Measurements from ENCODE around the gene GALNTL6.
"Not testable (repeated sequence)": the region's sequence is repeated elsewhere in the genome, so short reads cannot be mapped to it uniquely, and the experiment has no call there.

GALNTL6 gene

GRCh38 chr4:172953896-172954568 lies 1140.8 kb downstream of the GALNTL6 start:
- FAIRE-seq (no peak), DNase-seq (ENCODE audit: insufficient read length, low spot score) (no peak)
- TF ChIP-seq CTCF (IDR thresholded peaks at IDR 0.05; ENCODE audit: insufficient read depth, missing control alignments): no peak

- DNase-seq (ENCODE audit: insufficient read length, low spot score); FAIRE-seq: not testable (repeated sequence)
These were observed 1143.1 kb downstream of the GALNTL6 start for GRCh38 chr4:172956340-172956739.

GRCh38 chr4:172957216-172957615 lies 1144.0 kb downstream of the GALNTL6 start:
- no peak for DNase-seq (ENCODE audit: insufficient read length, low spot score)
- FAIRE-seq: no peak
- no peak for TF ChIP-seq CTCF (IDR thresholded peaks at IDR 0.05; ENCODE audit: insufficient read depth, missing control alignments)

- no peak for TF ChIP-seq CTCF (IDR thresholded peaks at IDR 0.05; ENCODE audit: insufficient read depth, missing control alignments)
- FAIRE-seq (no peak), DNase-seq (ENCODE audit: insufficient read length, low spot score) (no peak)
These were observed 1149.6 kb downstream of the GALNTL6 start for GRCh38 chr4:172962564-172963353.

- DNase-seq (ENCODE audit: insufficient read length, low spot score): no peak
- no peak for TF ChIP-seq CTCF (IDR thresholded peaks at IDR 0.05; ENCODE audit: insufficient read depth, missing control alignments)
- no peak for FAIRE-seq
These were observed 1150.5 kb downstream of the GALNTL6 start for GRCh38 chr4:172963498-172964294.

GRCh38 chr4:172970189-172970588 lies 1157.0 kb downstream of the GALNTL6 start:
- not testable (repeated sequence) for DNase-seq (ENCODE audit: insufficient read length, low spot score); FAIRE-seq

GRCh38 chr4:172974586-172974985 lies 1161.4 kb downstream of the GALNTL6 start:
- DNase-seq (ENCODE audit: insufficient read length, low spot score) (no peak), FAIRE-seq (no peak)
- TF ChIP-seq CTCF (IDR thresholded peaks at IDR 0.05; ENCODE audit: insufficient read depth, missing control alignments): no peak

All from D721Med (cell line).